ENCODE results near the gene GPR158.

GPR158 gene

GRCh38 chr10:25206693-25207414, 32.1 kb downstream of the GPR158 start:
- DNase-seq (ENCODE audit: low read depth in 2 of 2) = no peak

GRCh38 chr10:25209618-25210017, 34.8 kb downstream of the GPR158 start:
- DNase-seq (ENCODE audit: low read depth in 2 of 2) = no peak

- DNase-seq (ENCODE audit: low read depth in 2 of 2) = no peak
These were observed 35.5 kb downstream of the GPR158 start for GRCh38 chr10:25210265-25210664.

GRCh38 chr10:25220156-25220555, 45.4 kb downstream of the GPR158 start:
- DNase-seq (ENCODE audit: low read depth in 2 of 2) = no peak

GRCh38 chr10:25222085-25222660, 47.4 kb downstream of the GPR158 start:
- no peak for DNase-seq (ENCODE audit: low read depth in 2 of 2)

- no peak for DNase-seq (ENCODE audit: low read depth in 2 of 2)
These were observed 52.2 kb downstream of the GPR158 start for GRCh38 chr10:25226775-25227682.

GRCh38 chr10:25231751-25232150, 57.0 kb downstream of the GPR158 start:
- DNase-seq (ENCODE audit: low read depth in 2 of 2) = no peak

GRCh38 chr10:25232204-25232603, 57.4 kb downstream of the GPR158 start:
- DNase-seq (ENCODE audit: low read depth in 2 of 2) = no peak

GRCh38 chr10:25245165-25245564, 70.4 kb downstream of the GPR158 start:
- no peak for DNase-seq (ENCODE audit: low read depth in 2 of 2)

GRCh38 chr10:25257646-25258045, 82.8 kb downstream of the GPR158 start:
- no peak for DNase-seq (ENCODE audit: low read depth in 2 of 2)

GRCh38 chr10:25261110-25261509, 86.3 kb downstream of the GPR158 start:
- DNase-seq (ENCODE audit: low read depth in 2 of 2) = no peak

- DNase-seq (ENCODE audit: low read depth in 2 of 2) = no peak
These were observed 86.8 kb downstream of the GPR158 start for GRCh38 chr10:25261558-25261957.

- DNase-seq (ENCODE audit: low read depth in 2 of 2) = no peak
These were observed 89.1 kb downstream of the GPR158 start for GRCh38 chr10:25263931-25264330.

- no peak for DNase-seq (ENCODE audit: low read depth in 2 of 2)
These were observed 103.4 kb downstream of the GPR158 start for GRCh38 chr10:25278180-25278579.

GRCh38 chr10:25280076-25280475, 105.3 kb downstream of the GPR158 start:
- DNase-seq (ENCODE audit: low read depth in 2 of 2) = no peak

- DNase-seq (ENCODE audit: low read depth in 2 of 2) = no peak
These were observed 105.8 kb downstream of the GPR158 start for GRCh38 chr10:25280573-25280972.

- DNase-seq (ENCODE audit: low read depth in 2 of 2) = no peak
These were observed 111.0 kb downstream of the GPR158 start for GRCh38 chr10:25285809-25286208.

GRCh38 chr10:25288181-25288580, 113.4 kb downstream of the GPR158 start:
- DNase-seq (ENCODE audit: low read depth in 2 of 2) = no peak

GRCh38 chr10:25294032-25294926, 119.5 kb downstream of the GPR158 start:
- no peak for DNase-seq (ENCODE audit: low read depth in 2 of 2)

- DNase-seq (ENCODE audit: low read depth in 2 of 2) = no peak
These were observed 121.5 kb downstream of the GPR158 start for GRCh38 chr10:25296324-25296723.

GRCh38 chr10:25297466-25297865, 122.7 kb downstream of the GPR158 start:
- DNase-seq (ENCODE audit: low read depth in 2 of 2) = no peak

GRCh38 chr10:25300073-25300472, 125.3 kb downstream of the GPR158 start:
- no peak for DNase-seq (ENCODE audit: low read depth in 2 of 2)
